ENCODE measurements around the gene DPYD. TPM values are rescaled to one million over a fixed set of nuclear protein-coding genes. Genes with fewer than 3 reads are reported as not detected.

The DPYD gene
- total RNA-seq, 1 donor = 81.9 TPM

- no peak overlapping the region for H3K4me3 ChIP-seq (ENCODE audit: low read depth, low read length)
- TF ChIP-seq, protein P1, sequence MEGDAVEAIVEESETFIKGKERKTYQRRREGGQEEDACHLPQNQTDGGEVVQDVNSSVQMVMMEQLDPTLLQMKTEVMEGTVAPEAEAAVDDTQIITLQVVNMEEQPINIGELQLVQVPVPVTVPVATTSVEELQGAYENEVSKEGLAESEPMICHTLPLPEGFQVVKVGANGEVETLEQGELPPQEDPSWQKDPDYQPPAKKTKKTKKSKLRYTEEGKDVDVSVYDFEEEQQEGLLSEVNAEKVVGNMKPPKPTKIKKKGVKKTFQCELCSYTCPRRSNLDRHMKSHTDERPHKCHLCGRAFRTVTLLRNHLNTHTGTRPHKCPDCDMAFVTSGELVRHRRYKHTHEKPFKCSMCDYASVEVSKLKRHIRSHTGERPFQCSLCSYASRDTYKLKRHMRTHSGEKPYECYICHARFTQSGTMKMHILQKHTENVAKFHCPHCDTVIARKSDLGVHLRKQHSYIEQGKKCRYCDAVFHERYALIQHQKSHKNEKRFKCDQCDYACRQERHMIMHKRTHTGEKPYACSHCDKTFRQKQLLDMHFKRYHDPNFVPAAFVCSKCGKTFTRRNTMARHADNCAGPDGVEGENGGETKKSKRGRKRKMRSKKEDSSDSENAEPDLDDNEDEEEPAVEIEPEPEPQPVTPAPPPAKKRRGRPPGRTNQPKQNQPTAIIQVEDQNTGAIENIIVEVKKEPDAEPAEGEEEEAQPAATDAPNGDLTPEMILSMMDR (IDR thresholded peaks at IDR 0.05; ENCODE audit: insufficient read depth, low read length) = no peak
Observed at GRCh38 chr1:97383797-97384196, 537.0 kb downstream of the DPYD start.

GRCh38 chr1:97382206-97382605 lies 538.6 kb downstream of the DPYD start:
- TF ChIP-seq, protein P1 (IDR thresholded peaks at IDR 0.05; ENCODE audit: insufficient read depth, low read length) = no peak
- H3K4me3 ChIP-seq (ENCODE audit: low read depth, low read length) = no peak overlapping the region
- DNase-seq (ENCODE audit: low read depth) = no peak

More at GRCh38 chr1:97383797-97384196, 537.0 kb downstream of the DPYD start:
- DNase-seq (ENCODE audit: low read depth) = no peak

DNA sequence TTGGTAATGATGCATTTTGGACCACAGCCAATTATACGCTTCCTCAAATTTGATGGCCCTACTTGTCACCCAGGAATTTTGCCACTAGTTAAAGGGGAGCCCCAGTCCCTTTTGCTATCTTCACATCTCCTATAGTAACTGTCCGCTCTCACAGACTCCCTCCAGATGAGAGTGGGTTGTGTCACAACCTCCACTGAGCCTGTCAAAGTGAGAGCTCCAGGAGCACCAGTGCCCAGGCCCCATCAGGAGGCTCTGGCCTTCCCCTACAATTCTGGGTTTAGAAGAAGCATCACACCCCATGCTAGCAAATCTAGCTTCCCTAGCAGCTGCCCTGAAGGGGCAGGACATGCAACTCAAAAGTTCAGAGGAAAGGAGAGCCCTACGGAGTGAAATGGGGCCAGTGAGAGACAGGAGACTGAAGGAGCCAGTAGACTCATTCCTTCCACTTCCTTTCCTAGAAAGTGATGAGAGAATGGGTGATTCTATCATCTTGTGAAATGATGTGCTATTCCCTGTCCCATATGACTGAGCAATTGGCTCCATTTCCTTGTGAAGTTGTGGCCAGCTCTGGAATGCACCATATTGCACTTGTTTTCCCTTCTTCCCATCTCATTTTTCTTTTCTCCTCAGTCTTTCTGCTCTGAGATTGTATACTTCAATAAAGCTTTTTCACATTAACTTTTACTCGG lies 541.3 kb downstream of the DPYD start:
- H3K4me3 ChIP-seq (ENCODE audit: low read depth, low read length) = no peak overlapping the region
- TF ChIP-seq, protein P1 (IDR thresholded peaks at IDR 0.05; ENCODE audit: insufficient read depth, low read length) = no peak
- peak; percentile 62 for DNase-seq (ENCODE audit: low read depth)

DNA sequence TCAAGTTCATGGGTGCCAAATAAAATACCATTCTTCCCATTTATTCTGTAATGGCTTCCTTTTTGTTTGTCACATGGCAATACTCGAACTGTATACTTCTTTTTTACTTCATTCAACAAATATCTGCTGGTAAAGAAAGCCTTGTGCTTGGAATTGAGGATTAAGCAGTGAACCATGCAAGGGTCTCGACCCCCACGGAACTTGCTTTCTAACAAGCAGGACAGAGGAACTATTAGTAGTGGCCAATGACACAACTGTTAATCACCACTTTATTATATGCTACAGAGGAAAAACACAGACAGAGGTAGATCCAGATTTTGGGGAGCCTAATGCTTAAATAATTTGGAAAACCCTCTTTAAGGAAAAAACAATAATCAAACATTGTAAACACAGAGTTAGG lies 542.2 kb downstream of the DPYD start:
- H3K4me3 ChIP-seq (ENCODE audit: low read depth, low read length) = no peak overlapping the region
- TF ChIP-seq, protein P1 (IDR thresholded peaks at IDR 0.05; ENCODE audit: insufficient read depth, low read length) = no peak
- no peak for DNase-seq (ENCODE audit: low read depth)

DNA sequence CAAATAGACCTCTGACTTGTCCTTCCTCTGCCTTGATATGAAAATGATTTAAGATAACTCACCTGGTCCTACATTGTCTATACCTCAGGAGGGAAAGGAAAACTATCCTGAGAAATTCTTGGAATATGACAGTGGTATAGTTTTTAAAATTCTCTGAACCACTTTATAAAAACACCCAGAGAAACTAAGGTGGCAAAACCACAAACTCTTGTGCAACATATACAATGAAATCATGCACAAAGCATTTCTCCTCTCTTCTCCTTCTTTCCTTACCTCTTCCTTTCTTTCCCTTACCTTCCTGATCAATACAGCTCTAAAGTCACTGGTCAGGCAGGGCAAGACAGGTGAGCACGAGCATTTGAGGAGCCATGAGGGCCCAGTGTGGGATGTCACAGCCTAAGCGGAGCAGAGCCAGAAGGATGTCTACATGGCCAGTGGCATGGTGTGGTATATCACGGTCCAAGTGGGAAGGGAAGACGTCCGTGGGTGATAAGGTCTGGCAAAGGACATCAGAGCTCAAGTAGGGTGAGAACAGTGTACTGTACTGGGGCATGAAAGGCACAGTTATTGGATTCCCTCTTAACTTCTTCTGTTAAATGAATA lies 543.3 kb downstream of the DPYD start:
- TF ChIP-seq, protein P1 (IDR thresholded peaks at IDR 0.05; ENCODE audit: insufficient read depth, low read length) = no peak
- DNase-seq (ENCODE audit: low read depth) = no peak
- H3K4me3 ChIP-seq (ENCODE audit: low read depth, low read length) = no peak overlapping the region

- TF ChIP-seq, protein P1 (IDR thresholded peaks at IDR 0.05; ENCODE audit: insufficient read depth, low read length) = no peak
- DNase-seq (ENCODE audit: low read depth) = no peak
- H3K4me3 ChIP-seq (ENCODE audit: low read depth, low read length) = no peak overlapping the region
Observed at GRCh38 chr1:97373000-97373399, 547.8 kb downstream of the DPYD start.
